GM12878 (cell line): Measurements from ENCODE around the gene KIF3A. TPM values are rescaled to one million over a fixed set of nuclear protein-coding genes. Genes with fewer than 3 reads are reported as not detected.
A peak's percentile ranks its signal among the peaks of the same experiment; 100 is the strongest.

ENCODE experiments used
- BCL11A ChIP-seq: IDR thresholded peaks from 2 replicates; pipeline ENCODE4 v1.6.1; 2011; ENCODE audit warnings: low read depth, low read length
- CREB1 ChIP-seq: IDR thresholded peaks from 2 replicates; pipeline ENCODE4 v1.6.1; 2012; ENCODE audit warnings: low read depth, mild to moderate bottlenecking, inconsistent platforms
- EGR1 ChIP-seq, 2 experiments: IDR thresholded peaks; 1 replicate in 1 of 2; 2 replicates in 1 of 2; pipeline ENCODE4 v1.6.1; 2011 to 2012; ENCODE audit warnings: low read depth in 2 of 2, low read length in 2 of 2, borderline replicate concordance in 1 of 2, mild to moderate bottlenecking in 1 of 2, moderate library complexity in 1 of 2
- EP300 ChIP-seq, 2 experiments: fragments of 150-350 bp in 1 of 2; IDR thresholded peaks; 2 replicates each; pipeline ENCODE4 v1.6.1; 2011 to 2012; ENCODE audit warnings: low read depth in 2 of 2, low read length in 2 of 2, borderline replicate concordance in 1 of 2, improper control_type of control experiment in 1 of 2, inconsistent platforms in 1 of 2; ENCODE audit not compliant: control insufficient read depth in 1 of 2
- FOS ChIP-seq: IDR thresholded peaks from 3 replicates; pipeline ENCODE4 v1.6.1; 2011; ENCODE audit warnings: borderline replicate concordance; ENCODE audit not compliant: insufficient read length; ENCODE audit errors: extremely low read depth
- IKZF1 ChIP-seq: fragments of 450-650 bp; conservative IDR thresholded peaks from 2 replicates; pipeline ENCODE4 v1.6.1; 2017; ENCODE audit warnings: antibody characterized with exemption, mild to moderate bottlenecking
- POLR2A ChIP-seq: IDR thresholded peaks from 2 replicates; pipeline ENCODE4 v1.6.1; 2011; ENCODE audit warnings: low read depth, mild to moderate bottlenecking, low read length
- SUZ12 ChIP-seq: fragments of 200-600 bp; sonication (generic); IDR thresholded peaks from one replicate; pipeline ENCODE4 v1.6.1; 2018; ENCODE audit warnings: antibody characterized with exemption, mild to moderate bottlenecking; ENCODE audit not compliant: unreplicated experiment
- TCF7 ChIP-seq: IDR thresholded peaks from 2 replicates; pipeline ENCODE4 v1.6.1; 2014; ENCODE audit warnings: antibody characterized with exemption, borderline replicate concordance
- ZNF384 ChIP-seq: IDR thresholded peaks from 2 replicates; pipeline ENCODE4 v1.6.1; 2012; ENCODE audit warnings: low read depth, mild to moderate bottlenecking, low read length, improper control_type of control experiment, borderline replicate concordance
- polyA plus RNA-seq, 11 experiments: library from polyadenylated mRNA; depleted of rRNA in 4 of 11; unstranded in 6 of 11; stranded (reverse) in 5 of 11; fragments of >200 nt; fragmentation: Nextera tagmentation in 4 of 11; fragmentation: Illumina TruSeq in 1 of 11; extraction: Ambion mirVana in 4 of 11; extraction: Trizol in 1 of 11; gene quantifications; 1 replicate in 1 of 11; 2 replicates in 10 of 11; pipeline versions ENCODE4 v1.2.1 to v1.2.3, GENCODE V29; 2011 to 2016; ENCODE audit warnings: inconsistent platforms in 2 of 11, missing spikeins in 2 of 11, low read depth in 1 of 11
- total RNA-seq, 4 experiments: library from RNA; depleted of rRNA in 3 of 4; stranded (reverse); fragments of >200 nt in 3 of 4; fragmentation: Illumina TruSeq in 1 of 4; extraction: Trizol in 1 of 4; gene quantifications; 2 replicates each; pipeline versions ENCODE4 v1.2.1 to v1.2.3, GENCODE V29; 2013 to 2021
- TF ChIP-seq, protein P1 (sequence below): fragments of 450-650 bp; formaldehyde crosslinking; IDR thresholded peaks from 2 replicates; pipeline ENCODE4 v1.4.0; 2020; ENCODE audit warnings: mild to moderate bottlenecking, moderate library complexity
- TF ChIP-seq, protein P2 (sequence below): IDR thresholded peaks from 2 replicates; pipeline ENCODE4 v1.6.1; 2011; ENCODE audit warnings: borderline replicate concordance, low read depth, mild to moderate bottlenecking, moderate library complexity, mixed read lengths, low read length; ENCODE audit not compliant: insufficient read depth; ENCODE audit errors: extremely low read length
- TF ChIP-seq, protein P3 (sequence below), 3 experiments: IDR thresholded peaks in 2 of 3; conservative IDR thresholded peaks in 1 of 3; 2 replicates each; pipeline ENCODE4 v1.5.1; 2011; ENCODE audit warnings: low read depth in 3 of 3, low read length in 3 of 3, mild to moderate bottlenecking in 3 of 3, control low read depth in 2 of 3, moderate library complexity in 2 of 3, inconsistent platforms in 1 of 3, mixed read lengths in 1 of 3; ENCODE audit not compliant: control insufficient read depth in 2 of 3, insufficient read depth in 1 of 3; ENCODE audit errors: extremely low read depth in 1 of 3
- TF ChIP-seq, protein P4 (sequence below): fragments of 450-650 bp; formaldehyde crosslinking; IDR thresholded peaks from 2 replicates; pipeline ENCODE4 v1.5.0; 2022; ENCODE audit warnings: mild to moderate bottlenecking, missing genetic modification characterization

KIF3A gene
- total and polyA plus RNA-seq, 10 of the 15 experiments (the other 5 are each of a cell fraction or from before 2014, with no cell fraction given): 2.7 to 36.5 (median 10.0) TPM

DNA sequence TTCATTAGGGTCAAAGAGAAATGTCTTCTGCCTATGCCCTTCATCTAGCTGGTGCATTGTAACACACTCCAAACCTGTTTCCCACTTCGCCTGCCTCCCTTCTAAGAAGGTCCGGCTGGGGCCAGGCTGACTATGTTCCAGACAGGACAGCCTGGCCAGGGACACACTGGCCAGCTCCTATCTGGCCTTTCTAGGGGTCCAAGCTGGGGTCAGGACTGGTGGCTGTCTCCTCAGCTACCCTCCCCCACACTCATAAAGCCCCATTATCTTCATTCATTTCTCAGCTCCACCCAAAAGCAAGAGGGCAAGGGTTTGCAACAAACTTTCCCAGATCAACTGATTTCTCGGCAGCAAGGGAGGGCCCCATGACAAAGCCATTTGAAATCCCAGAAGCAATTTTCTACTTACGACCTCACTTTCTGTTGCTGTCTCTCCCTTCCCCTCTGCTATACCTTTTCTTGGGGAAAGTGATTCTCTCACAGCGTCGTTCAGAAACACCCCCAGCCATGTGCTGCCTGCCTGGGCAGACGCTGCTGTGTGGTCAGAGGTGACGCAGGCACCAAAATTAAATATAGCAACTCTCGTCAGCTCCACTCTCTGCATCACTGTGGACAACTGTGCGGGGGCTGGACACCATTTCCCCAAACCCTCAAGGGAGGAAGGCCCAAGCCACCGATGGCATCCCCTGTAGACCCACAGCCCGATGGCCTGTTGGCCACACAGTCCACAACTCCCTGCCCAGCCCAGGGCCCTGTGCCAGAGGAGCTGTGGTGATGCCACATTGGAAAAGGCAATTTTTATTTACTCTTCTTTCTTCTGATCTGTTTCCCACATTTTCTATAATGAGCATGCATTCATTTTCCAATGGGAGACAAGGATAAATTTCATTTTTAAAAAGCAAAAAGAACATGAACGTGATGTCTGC lies 73.3 kb downstream of the KIF3A start (continued):
- TF ChIP-seq, protein P1, sequence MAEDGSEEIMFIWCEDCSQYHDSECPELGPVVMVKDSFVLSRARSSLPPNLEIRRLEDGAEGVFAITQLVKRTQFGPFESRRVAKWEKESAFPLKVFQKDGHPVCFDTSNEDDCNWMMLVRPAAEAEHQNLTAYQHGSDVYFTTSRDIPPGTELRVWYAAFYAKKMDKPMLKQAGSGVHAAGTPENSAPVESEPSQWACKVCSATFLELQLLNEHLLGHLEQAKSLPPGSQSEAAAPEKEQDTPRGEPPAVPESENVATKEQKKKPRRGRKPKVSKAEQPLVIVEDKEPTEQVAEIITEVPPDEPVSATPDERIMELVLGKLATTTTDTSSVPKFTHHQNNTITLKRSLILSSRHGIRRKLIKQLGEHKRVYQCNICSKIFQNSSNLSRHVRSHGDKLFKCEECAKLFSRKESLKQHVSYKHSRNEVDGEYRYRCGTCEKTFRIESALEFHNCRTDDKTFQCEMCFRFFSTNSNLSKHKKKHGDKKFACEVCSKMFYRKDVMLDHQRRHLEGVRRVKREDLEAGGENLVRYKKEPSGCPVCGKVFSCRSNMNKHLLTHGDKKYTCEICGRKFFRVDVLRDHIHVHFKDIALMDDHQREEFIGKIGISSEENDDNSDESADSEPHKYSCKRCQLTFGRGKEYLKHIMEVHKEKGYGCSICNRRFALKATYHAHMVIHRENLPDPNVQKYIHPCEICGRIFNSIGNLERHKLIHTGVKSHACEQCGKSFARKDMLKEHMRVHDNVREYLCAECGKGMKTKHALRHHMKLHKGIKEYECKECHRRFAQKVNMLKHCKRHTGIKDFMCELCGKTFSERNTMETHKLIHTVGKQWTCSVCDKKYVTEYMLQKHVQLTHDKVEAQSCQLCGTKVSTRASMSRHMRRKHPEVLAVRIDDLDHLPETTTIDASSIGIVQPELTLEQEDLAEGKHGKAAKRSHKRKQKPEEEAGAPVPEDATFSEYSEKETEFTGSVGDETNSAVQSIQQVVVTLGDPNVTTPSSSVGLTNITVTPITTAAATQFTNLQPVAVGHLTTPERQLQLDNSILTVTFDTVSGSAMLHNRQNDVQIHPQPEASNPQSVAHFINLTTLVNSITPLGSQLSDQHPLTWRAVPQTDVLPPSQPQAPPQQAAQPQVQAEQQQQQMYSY (CRISPR knock-in tag): no peak
- TF ChIP-seq, protein P2, sequence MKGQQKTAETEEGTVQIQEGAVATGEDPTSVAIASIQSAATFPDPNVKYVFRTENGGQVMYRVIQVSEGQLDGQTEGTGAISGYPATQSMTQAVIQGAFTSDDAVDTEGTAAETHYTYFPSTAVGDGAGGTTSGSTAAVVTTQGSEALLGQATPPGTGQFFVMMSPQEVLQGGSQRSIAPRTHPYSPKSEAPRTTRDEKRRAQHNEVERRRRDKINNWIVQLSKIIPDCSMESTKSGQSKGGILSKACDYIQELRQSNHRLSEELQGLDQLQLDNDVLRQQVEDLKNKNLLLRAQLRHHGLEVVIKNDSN: no peak
- TF ChIP-seq, protein P3, sequence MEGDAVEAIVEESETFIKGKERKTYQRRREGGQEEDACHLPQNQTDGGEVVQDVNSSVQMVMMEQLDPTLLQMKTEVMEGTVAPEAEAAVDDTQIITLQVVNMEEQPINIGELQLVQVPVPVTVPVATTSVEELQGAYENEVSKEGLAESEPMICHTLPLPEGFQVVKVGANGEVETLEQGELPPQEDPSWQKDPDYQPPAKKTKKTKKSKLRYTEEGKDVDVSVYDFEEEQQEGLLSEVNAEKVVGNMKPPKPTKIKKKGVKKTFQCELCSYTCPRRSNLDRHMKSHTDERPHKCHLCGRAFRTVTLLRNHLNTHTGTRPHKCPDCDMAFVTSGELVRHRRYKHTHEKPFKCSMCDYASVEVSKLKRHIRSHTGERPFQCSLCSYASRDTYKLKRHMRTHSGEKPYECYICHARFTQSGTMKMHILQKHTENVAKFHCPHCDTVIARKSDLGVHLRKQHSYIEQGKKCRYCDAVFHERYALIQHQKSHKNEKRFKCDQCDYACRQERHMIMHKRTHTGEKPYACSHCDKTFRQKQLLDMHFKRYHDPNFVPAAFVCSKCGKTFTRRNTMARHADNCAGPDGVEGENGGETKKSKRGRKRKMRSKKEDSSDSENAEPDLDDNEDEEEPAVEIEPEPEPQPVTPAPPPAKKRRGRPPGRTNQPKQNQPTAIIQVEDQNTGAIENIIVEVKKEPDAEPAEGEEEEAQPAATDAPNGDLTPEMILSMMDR (IDR thresholded peaks at IDR 0.05 in 2 of 3, conservative IDR thresholded peaks at IDR 0.05 in 1 of 3; ENCODE audit: control insufficient read depth in 2 of 3, extremely low read depth in 1 of 3, insufficient read depth in 1 of 3, low read depth in 3 of 3, low read length in 3 of 3): no peak
- peak; percentile 90 for TF ChIP-seq BCL11A
- TF ChIP-seq SUZ12: no peak
- no peak for TF ChIP-seq TCF7
- peak in 1 of 2 experiments; percentile 89; a peak in 2 of 3 replicates for TF ChIP-seq EGR1 (IDR thresholded peaks at IDR 0.05; ENCODE audit: borderline replicate concordance in 1 of 2, low read depth in 2 of 2, low read length in 2 of 2)
- peak; percentile 99 to 100 for TF ChIP-seq EP300 (IDR thresholded peaks at IDR 0.05; ENCODE audit: borderline replicate concordance in 1 of 2, control insufficient read depth in 1 of 2, low read depth in 2 of 2, low read length in 2 of 2)
- no peak for TF ChIP-seq CREB1
- TF ChIP-seq IKZF1: peak; percentile 97
- TF ChIP-seq, protein P4, sequence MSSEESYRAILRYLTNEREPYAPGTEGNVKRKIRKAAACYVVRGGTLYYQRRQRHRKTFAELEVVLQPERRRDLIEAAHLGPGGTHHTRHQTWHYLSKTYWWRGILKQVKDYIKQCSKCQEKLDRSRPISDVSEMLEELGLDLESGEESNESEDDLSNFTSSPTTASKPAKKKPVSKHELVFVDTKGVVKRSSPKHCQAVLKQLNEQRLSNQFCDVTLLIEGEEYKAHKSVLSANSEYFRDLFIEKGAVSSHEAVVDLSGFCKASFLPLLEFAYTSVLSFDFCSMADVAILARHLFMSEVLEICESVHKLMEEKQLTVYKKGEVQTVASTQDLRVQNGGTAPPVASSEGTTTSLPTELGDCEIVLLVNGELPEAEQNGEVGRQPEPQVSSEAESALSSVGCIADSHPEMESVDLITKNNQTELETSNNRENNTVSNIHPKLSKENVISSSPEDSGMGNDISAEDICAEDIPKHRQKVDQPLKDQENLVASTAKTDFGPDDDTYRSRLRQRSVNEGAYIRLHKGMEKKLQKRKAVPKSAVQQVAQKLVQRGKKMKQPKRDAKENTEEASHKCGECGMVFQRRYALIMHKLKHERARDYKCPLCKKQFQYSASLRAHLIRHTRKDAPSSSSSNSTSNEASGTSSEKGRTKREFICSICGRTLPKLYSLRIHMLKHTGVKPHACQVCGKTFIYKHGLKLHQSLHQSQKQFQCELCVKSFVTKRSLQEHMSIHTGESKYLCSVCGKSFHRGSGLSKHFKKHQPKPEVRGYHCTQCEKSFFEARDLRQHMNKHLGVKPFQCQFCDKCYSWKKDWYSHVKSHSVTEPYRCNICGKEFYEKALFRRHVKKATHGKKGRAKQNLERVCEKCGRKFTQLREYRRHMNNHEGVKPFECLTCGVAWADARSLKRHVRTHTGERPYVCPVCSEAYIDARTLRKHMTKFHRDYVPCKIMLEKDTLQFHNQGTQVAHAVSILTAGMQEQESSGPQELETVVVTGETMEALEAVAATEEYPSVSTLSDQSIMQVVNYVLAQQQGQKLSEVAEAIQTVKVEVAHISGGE (CRISPR knock-in tag): no peak
- TF ChIP-seq FOS: no peak
- no peak for TF ChIP-seq ZNF384
- TF ChIP-seq POLR2A: no peak; the same call in 1 of the 2 replicates
